ENCODE data around the gene IFNA17.
"Not testable (repeated sequence)": the region's sequence is repeated elsewhere in the genome, so short reads cannot be mapped to it uniquely, and the experiment has no call there.

Gene IFNA17

DNA sequence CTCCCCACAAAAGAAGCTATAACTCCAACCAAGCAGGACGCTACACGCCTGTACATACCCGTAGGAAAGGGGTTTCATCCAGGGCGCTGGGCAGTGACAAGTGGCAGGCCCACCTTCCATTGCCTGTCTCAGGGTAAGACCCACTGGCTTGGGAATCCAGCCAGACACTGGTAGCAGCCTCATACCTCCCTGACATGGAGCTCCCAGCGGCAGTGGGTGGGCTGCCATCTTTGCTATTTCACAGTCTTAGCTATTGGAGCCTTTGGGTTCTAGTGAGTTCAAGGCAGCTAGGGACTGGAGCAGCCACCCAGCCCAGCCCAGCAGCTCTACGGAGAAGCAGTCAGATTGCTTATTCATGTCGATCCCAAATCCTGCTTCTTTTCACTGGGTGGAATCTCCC is 17.7 kb downstream of the IFNA17 start:
- DNase-seq = no peak

DNA sequence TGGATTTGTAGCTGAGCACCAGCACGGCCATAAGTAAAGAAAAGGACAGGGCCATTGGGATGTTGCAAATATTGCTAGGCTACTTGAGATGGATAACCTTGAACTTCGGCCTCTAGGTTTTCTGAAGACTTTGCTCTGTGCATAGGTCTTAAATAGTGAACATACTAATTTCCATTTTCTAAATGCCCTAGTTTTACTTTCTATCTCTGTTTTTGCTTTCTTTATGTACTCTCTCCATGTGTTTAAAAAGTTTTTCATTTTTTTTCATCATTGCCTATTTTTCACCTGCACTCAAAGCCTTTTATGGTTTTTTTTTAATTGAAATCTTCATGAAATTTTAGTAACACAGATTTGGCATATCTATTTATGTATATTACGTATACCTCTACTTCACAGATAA is 21.0 kb downstream of the IFNA17 start, which contains the start of gene IFNA10:
Gene IFNA10, minus strand, starts transcription at position 101 of the 400 bp plus-strand sequence. Its CDS starts 46 bp downstream, at position 55.
- not testable (repeated sequence) for DNase-seq

DNA sequence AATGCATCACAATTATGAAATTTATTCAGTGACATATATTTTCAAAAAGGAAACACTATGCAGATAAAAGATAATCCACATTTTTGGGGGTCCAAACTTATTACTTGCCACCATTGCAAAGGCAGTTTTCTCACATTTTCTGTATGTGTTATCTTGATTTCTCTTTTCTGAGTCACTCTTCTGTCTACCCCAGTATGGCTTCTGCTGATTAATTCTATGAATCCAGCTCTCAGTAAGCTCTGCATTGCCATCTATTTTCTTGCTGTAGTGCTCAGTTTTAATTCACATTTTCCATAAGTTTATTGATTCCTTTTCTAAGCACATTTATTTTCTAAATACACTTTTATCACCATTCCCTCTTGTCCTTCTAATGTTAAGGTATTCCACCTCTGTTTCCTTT is 22.8 kb downstream of the IFNA17 start:
- DNase-seq = no peak

- DNase-seq = not testable (repeated sequence)
Observed at GRCh38 chr9:21202105-21202504, 25.9 kb downstream of the IFNA17 start, which contains the start of gene IFNA7. Gene IFNA7 (minus strand): TSS chr9:21202205. CDS start chr9:21202165, 40 bp downstream.

GRCh38 chr9:21194867-21195776 is 32.9 kb downstream of the IFNA17 start:
- not testable (repeated sequence) for DNase-seq

DNA sequence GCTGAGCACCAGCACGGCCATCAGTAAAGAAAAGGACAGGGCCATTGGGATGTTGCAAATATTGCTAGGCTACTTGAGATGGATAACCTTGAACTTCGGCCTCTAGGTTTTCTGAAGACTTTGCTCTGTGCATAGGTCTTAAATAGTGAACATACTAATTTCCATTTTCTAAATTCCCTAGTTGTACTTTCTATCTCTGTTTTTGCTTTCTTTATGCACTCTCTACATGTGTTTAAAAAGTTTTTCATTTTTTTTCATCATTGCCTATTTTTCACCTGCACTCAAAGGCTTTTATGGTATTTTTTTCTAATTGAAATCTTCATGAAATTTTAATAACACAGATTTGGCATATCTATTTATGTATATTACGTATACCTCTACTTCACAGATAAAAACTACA is 40.5 kb downstream of the IFNA17 start, which contains the start of gene IFNA4:
Gene IFNA4, minus strand, starts transcription at position 101 of the 400 bp plus-strand sequence. Its CDS starts 56 bp downstream, at position 45.
- not testable (repeated sequence) for DNase-seq

DNA sequence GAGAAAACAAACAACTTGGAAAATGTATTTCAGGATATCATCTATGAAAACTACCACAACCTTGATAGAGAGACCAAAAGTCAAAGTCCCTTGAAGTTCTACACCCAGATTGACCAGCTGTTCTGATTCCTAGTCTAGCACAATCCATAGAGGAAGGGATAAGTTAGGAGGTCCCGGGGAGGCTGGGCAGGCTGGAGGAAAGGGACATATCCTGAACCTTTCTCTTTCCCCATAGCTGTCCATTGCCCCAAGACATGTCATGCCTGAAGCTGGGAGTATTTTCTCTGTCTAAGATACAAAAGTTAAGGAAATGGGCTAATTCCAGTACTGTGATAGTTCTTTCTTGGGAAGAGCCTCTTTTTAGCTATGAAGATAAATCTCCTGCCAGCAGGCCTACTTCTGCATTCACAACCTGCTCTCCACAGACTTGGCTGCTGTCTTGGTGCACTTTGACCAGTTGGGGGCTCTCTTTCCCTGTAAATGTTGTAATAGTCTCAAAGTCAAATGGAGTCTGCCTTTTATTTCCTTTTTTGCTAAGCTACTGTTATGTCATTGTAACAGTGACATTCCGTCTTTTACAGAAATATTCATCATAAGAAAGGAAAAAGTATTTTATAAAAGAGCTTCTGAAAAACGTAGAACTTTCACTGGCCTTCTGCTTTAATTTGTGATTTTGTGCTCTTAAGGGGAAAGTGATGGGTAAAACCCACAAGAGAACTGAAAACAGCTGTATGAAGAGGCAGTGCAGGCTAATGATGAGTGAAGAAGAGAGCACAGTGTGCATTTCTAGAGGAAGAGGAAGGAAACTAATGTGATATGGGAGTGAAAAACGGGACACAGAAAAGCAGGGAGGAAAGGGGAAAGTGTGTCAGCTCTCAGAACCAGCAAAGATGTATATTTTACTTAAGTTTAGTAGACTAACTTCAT is 44.9 kb downstream of the IFNA17 start:
- not testable (repeated sequence) for DNase-seq

Data from NCI-H226 (cell line).